Hippocampal formation (tissue), 2 donors: ENCODE results near the gene TYSND1.
"Not testable (repeated sequence)": the region's sequence is repeated elsewhere in the genome, so short reads cannot be mapped to it uniquely, and the experiment has no call there.

Experiments
- DNase-seq, 2 donors: peaks; one replicate each; lab custom pipeline; 2025; lab: John Stamatoyannopoulos, UW

The TYSND1 gene, protein sequence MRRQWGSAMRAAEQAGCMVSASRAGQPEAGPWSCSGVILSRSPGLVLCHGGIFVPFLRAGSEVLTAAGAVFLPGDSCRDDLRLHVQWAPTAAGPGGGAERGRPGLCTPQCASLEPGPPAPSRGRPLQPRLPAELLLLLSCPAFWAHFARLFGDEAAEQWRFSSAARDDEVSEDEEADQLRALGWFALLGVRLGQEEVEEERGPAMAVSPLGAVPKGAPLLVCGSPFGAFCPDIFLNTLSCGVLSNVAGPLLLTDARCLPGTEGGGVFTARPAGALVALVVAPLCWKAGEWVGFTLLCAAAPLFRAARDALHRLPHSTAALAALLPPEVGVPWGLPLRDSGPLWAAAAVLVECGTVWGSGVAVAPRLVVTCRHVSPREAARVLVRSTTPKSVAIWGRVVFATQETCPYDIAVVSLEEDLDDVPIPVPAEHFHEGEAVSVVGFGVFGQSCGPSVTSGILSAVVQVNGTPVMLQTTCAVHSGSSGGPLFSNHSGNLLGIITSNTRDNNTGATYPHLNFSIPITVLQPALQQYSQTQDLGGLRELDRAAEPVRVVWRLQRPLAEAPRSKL

DNA sequence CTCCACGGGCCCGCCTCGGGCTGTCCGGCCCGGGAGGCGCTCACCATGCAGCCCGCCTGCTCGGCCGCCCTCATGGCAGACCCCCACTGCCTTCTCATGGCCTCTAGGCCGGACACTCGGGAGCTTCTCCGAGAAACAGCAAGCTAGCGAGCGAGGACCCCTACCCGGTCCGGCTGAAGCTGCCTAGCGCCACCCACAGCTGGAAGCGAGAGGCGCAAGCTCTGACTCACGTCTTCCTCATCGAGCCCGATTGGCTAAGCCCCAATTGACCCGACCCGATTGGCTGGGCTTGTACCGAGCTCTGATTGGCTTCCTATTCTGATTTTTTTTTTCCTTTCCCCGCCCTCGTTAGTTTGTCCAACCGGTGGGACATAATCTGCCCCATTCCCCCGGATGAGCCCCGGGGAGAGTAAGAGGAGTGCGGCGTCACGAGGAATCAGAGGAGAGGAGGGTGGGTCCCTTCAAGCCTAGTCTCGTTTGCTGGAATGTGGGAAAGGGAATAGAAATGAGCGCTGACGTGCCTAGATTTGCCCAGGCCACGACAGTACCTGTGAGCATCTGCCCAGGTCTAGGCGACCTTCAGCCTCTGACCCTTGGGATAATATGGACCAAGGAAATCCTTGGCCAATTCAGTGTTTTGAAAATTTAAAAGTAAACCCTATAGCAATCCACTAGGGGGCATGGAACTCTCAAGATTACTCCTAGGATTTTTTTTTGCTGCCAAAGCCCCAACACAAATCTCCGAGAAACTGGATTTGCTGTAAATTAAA is at the start of gene TYSND1:
TYSND1 (minus strand) TSS at position 212 of the 770 bp plus-strand sequence; CDS start at position 98, 114 bp downstream.
- peak; percentile 91 to 98 for DNase-seq

DNA sequence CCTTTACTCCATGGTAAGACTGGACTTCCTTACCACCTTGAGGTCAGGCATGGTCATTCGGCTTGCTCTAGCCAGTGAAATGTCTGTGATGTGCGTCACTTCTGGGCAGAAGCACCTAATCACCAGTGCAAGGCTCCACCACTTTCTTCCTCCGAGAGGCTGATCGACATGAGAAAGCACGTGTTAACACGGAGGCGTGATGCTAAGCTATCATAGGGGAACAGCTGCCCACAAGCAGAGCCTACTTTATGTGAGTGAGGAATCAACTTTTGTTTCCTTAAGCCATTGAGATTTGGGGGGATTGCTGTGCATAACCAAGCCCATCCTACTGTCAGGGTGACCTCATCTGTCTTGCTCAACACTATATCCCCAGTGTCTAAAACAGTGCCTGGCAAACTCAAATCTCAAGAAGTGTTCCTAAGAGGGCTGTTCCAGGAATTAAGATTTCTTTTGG is 46.9 kb upstream of the TYSND1 start:
- no peak for DNase-seq

DNA sequence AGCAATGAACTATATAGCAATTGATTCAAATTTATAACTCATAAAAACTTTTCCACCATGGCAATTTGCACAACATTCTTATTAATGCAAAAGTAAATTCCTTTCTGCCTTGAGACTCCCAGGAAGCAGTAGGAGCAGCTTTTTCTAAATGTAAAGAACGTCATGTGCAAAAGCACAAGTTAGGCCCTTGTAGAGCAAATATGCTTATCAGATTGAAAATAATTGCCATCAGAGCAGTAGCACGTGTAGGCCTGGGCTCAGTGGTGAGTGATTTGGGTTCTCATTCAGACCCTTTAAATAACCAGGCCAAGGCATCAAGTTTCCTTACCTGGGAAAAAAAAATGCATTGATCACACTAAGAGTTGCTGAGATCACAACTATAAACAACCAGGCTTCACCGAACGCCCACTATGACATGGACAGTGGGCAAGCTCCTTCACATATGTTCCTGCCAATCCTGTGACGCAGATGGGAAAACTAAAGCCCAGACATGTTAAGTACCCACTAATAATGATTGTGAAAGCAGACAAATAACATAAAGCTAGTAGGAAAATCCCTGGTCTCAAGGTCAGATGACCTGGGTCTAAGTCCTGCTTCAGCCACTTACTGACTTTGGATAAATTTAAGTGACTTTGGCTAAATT is 45.9 kb upstream of the TYSND1 start:
- DNase-seq, result no peak

DNA sequence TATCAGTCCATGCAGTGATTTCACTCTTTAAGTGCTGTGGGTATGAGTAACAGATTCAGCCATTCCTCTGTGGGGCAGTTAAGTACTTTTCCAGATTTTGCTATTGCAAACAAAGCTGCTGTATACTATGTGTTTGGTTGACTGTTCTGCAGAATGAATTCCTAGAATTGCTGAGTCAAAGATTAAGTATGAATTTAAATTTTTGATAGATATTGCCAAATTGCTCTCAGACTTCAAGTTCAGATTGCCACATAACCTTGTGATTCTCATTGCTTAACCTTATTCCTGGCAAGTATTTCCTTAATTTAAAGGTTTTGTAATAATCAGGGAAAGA is 45.4 kb upstream of the TYSND1 start:
- DNase-seq, result no peak

DNA sequence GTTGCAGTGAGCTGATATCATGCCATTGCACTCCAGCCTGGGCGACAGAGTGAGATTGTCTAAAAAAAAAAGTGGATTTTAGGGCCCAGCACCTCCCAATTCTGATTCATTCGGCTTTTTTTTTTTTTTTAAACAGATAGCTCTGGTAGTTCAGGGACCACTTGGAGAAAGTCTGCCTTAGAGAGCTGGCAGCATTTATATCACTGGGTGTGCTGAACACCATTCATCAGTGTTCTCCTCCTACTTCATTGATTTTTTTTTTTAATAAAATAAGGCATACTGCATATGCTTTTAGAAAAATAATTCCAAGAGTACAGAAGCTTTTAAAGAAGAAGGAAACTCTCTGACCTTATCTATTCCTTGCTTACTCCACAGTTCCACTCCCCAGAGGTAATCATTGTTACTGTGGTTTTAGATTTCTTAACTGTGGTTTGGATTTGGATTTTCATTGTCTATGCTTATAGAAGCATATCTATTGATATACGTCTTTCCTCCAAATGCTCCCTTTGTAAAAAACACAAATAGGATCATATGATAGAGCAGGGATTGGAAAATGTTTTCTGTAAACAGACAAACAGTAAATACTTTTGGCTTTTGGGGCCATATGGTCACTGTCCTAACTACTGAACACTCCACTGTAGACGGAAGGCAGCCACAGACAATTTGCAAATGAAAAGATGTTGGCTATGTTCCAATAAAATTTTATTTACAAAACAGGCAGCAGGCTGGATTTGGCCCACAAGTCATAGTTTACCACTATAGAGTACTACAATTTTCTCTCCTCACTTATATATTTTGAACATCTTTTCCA is 44.9 kb upstream of the TYSND1 start:
- DNase-seq, result no peak

DNA sequence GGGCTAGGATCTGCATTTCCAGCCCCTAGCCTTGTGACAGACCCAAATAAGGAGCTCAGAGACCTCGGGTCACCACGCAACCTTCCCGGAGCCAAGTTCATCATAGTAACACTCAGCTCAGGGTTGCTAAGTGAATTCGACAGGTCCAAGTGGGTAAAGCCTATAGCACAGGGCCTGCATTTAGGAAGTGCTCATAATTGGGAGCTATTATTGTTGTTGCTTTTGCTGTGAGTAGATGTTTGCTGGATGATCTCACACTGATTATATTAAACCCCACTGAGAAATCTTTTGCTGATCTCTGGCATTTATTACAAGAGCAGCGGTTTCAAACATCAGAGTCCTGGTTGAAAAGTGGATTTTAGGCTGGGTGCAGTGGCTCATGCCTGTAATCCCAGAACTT is 44.1 kb upstream of the TYSND1 start:
- no peak for DNase-seq

DNA sequence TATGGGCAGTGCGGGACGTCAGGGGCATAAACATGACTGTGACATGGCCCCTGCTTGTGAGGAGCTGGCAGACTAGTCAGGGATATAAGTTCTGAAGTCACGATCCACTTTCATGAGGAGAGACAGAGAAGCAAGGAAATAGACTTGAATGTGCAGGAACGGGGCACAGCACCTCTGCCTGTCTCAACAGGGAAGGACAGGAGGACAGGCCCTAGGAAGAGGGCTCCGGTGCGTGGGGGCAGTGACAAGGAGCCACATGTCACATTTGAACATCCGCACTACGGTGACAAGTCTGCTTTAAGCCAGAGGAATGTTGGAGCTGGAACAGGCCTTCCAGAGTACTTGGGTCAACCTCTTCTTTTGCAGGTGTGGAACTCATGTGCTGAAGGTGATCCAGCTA is 43.6 kb upstream of the TYSND1 start:
- DNase-seq, result no peak

DNA sequence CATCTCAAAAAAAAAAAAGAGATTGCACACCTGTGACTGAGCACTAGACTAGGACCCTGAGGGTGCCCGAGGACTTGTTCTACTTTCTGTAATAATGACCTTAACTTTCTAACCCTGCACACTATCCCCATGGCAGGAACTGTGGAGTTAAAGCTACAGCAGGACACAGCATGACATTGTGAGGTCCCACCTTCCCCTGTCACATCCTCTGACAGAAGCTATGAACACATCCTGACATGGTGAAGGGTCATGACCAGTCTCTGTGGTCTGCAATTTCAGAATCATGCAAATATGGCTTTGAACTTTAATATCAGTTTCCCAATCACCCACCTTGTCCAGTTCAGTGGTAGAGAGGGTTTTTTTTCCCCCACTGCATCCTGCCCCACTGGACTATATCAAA is 42.3 kb upstream of the TYSND1 start:
- no peak for DNase-seq

DNA sequence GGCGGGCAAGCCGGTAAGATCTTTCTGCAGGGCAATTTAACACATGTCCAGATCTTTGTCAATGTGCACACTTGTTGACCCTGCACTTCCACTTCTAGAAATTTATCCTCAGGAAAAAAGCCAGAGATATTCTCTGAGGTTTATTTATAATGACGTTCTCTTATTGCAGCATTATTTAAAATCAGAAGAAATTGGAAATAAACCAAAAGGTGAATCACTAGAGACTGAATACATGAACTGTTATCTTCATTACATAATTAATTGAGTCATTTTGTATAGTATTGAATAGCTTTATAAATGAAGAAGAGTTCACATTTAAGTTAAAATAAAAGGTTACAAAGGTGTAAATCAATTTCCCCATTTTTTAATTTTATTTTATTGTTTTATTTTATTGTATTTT is 40.1 kb upstream of the TYSND1 start:
- no peak for DNase-seq

DNA sequence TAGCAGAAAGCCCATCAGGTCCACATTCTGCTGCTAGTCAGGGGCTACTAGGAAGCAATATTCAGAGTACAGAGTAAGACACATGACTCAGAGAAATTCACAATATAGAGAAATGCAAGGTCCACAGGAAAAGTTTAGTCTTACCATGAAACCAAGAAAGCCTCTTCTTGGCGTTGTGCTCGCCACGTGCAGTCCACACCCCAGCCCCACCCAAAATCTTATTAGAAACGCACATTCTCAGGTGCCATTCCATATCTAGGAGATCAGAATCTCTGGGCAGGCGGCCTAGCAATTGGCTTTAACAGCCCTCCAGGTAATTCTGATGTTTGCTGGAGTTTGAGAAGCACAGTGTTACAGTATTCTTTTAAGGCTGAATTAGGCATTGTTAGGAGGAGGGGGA is 39.6 kb upstream of the TYSND1 start:
- no peak for DNase-seq

DNA sequence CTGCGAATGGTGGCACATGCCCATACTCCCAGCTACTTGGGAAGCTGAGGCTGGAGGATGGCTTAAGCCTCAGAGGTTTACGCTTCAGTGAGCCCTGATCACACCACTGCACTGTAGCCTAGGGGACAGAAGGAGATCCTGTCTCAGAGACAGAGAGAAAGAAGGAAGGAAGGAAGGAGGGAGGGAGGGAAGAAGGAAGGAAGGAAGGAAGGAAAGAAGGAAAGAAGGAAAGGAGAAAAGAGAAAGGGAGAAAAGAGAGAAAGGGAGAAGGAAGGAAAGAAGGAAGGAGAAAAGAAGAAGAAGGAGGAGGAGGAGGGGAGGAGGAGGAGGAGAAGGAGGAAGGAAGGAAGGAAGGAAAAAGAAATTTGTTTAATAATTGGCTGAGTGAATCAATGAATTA is 36.8 kb upstream of the TYSND1 start:
- DNase-seq, result no peak

DNA sequence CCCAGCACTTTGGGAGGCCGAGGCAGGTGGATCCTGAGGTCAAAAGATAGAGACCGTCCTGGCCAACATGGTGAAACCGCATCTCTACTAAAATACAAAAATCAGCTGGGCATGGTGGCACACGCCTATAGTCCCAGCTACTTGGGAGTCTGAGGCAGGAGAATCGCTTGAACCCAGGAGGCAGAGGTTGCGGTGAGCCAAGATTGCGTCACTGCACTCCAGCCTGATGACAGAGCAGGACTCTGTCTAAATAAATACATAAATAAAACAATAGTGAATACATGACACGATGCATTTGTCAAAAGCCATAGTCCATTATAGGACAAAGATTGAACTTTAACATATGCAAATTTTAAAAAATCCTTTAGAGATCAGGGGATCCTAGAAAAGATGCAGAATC is 32.7 kb upstream of the TYSND1 start:
- not testable (repeated sequence) for DNase-seq

DNA sequence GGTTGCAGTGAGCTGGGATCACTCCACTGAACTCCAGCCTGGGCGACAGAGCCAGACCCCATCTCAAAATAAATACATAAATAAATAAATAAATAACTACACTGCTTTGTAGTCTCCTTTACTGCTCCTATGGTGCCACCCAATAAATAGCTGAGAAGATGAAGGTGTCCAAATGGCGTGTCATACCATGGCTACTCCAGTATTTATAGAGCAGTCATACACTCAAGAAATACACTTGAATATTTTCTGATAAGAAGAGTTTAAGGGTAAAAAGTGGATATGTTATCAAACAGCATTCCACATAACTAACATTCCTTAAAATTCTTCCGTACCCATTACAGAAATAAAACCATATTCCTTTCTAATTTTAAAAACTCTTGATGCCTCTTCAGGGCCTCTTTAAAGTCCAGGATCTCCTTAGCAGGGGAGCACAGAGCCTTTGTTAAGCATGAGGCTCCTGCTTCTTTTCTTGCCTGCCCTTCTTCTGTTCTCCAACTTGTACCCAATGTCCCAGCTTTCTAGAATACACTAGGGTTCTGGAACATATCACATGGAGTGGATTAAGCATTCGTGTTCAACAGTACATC is 31.7 kb upstream of the TYSND1 start:
- DNase-seq, result no peak

DNA sequence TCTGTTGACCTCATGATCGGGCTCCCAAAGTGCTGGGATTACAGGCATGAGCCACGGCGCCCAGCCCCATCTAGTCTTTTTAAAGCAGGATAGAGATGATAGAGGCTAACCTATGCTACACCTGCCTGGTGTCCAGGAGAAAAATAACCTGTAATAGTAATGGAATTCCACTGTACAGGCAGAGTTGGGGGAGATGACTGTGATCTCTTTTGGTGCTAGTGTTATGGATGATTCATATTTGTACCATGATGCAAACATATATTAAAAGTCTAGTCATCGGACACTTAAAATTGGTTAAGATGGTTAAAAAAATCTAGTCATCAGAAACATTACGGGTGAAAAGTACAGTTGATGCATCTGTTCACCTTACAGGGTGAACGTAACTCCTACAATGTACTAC is 29.9 kb upstream of the TYSND1 start:
- DNase-seq, result no peak

DNA sequence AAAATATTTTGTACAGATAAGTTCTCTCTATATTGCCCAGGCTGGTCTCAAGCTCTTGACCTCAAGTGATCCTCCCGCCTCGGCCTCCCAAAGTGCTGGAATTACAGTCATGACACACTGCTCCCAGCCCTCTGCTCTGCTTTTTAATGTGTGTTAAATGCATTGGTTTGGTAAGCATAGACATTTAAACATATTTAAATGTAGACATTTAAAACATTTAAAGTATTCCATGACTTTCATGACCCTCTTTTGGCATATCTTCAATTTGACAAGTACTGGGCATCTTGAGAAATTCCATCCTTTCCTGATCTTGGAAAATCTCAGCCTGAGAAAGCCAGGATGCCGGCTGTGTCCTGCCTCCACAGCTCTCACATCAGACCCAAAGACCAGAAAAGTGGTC is 29.0 kb upstream of the TYSND1 start:
- no peak for DNase-seq

DNA sequence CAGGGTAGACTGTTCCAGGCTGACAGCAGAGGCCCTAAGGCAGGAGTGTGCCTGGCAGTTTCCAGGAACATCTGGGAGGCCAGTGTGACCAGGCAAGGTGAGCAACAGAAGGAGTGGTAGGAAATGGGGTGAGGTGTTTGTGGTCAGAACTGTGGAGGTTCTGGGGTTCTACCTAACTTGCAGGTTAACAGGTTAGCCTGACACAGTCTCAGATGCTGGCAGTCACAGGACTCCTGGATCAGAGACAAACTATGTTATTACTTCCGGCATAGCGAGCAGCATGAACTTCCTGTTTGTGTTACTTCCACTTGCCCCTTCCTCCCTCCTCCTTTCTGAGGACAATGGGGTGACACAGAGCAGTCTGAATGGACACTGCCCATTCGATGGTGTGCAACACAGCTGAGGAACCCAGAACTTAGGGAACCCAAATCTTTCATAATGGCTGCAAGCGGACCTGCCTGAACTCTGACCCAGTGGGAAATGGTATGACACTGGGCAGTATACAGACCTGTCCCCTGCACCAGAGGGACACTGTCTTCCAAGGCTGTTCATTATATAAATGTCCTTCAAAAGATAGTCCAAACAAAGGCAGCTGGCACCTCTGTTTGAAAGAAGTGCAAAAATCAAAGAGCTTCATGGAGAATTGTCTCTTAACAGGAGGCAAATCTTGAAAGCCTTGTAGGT is 27.7 kb upstream of the TYSND1 start:
- DNase-seq, result peak in 1 of 2 donors; percentile 18

DNA sequence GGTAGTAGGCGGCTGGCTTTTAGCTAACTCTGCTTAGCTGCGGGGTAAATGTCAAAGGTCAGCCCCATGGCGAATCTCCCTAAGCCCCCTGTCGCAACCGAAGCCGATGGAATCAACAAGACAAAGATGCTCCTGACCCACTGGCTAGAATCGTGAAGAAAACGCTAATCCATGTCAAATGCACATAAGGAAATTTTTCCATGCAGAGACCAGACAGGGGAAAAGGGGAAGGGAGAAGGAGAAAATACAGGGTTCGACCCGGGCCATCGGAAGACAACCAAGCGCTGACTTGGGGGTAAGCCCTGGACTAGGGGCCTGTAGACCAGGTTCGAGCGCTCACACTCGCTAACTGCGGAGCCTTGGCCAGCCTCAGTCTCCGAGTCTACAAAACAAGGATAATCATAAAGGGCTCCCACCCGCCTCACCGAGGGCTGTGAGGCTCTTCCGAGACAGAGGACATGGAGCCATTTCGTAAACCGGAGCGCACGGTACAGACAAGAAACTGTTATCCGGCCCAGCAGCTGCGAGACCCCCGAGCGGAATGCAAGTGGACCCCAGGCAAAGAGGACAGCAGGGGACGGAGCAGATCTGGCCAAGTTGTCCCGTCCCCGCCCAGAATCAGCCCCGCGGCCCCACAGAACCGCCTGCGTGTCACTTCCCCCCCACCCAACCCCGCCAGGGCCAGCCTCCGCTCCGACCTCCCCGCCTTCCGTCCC is 23.3 kb upstream of the TYSND1 start:
- no peak for DNase-seq

DNA sequence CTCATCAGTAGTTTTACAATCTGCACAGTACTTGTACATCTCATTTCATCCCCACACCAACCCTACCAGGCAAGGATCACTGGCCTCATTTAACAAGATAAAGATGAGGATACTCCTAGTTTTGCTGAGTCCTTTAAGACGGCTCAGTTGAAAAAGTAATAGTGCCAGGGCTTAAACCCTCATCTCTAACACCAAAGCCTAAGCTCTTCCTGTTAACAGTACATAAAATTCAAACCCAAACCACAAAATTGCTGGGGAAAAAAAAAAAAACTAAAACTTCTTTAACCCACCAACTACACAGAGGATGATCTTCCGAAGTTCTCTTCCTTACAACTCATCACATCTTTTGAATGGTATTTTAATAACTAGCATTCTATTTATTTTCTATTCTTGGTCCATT is 22.5 kb upstream of the TYSND1 start:
- DNase-seq, result no peak

DNA sequence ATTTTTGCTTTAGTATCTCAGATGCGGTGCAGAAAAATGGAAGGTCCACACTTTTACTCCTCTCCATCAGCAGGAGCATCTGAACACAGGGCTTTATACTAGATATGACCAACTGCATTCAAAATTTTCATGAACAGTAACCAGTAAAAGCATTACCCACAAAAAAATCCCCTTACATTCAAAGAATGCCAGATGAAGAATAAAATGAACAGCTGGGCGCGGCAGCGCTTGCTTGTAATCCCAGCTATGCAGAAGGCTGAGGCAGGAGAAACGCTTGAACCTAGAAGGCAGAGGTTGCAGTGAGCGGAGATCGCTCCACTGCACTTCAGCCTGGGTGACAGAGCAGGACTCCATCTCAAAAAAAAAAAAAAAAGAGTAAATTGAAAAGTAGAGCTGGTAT is 20.7 kb upstream of the TYSND1 start:
- no peak for DNase-seq

DNA sequence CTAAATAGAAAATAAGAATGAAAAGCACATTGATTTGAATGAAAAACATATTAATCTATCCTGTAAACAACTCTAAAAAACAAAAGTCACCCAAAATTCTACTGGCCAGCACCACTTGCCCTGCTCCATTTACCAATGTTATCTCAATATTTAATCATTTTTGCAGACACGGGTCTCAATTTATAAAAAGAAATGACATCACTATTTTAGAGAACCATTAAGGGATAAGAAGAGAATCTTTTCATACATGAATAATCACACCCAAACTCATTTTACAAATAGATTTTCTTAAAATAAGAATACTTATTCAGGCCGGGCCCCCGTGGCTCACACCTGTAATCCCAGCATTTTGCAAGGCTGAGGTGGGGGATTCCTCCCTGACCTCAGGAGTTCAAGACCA is 19.9 kb upstream of the TYSND1 start:
- DNase-seq, result no peak
